PC-9 (cell line): Measurements from ENCODE around the gene ANKDD1A. TPM values are rescaled to one million over a fixed set of nuclear protein-coding genes. Genes with fewer than 3 reads are reported as not detected.

Experiments used
- BruUV-seq: library from RNA; stranded (reverse); fragments of 400-500 nt; replicated peaks from 2 replicates; lab custom pipeline; 2021; lab: Mats Ljungman, UMichigan
- CTCF ChIA-PET: fragments of 300-600 bp; sonication (Branson Sonifier 250); formaldehyde crosslinking; loops from one replicate; lab custom pipeline; 2022; ENCODE audit warnings: antibody characterized with exemption; lab: Charles Lee
- POLR2A ChIA-PET: fragments of 300-600 bp; sonication (Branson Sonifier 250); formaldehyde crosslinking; loops from one replicate; lab custom pipeline; 2022; ENCODE audit warnings: antibody characterized with exemption; ENCODE audit not compliant: unreplicated experiment; lab: Charles Lee
- DNase-seq, 2 experiments: peaks; one replicate each; pipeline versions ENCODE4 v3.0.0 to v3.0.0-alpha.2; 2015 to 2022; ENCODE audit warnings: mixed read lengths in 1 of 2
- H2AFZ ChIP-seq: fragments of 200-600 bp; sonication (generic); 2 replicates; pipeline ENCODE4 v1.8.1; 2017; ENCODE audit warnings: antibody characterized with exemption
- H3F3A ChIP-seq: fragments of 200-600 bp; sonication (generic); 2 replicates; pipeline ENCODE4 v1.8.1; 2017; ENCODE audit warnings: antibody characterized with exemption, mild to moderate bottlenecking, low read depth; ENCODE audit not compliant: insufficient read depth
- H3K27ac ChIP-seq: fragments of 200-600 bp; sonication (generic); 2 replicates; pipeline ENCODE4 v1.6.1; 2016; ENCODE audit warnings: mixed run types
- H3K27me3 ChIP-seq: fragments of 200-600 bp; sonication (generic); 2 replicates; pipeline ENCODE4 v1.6.1; 2016; ENCODE audit warnings: low read depth, mixed run types; ENCODE audit not compliant: insufficient read depth
- H3K36me3 ChIP-seq: fragments of 200-600 bp; sonication (generic); 2 replicates; pipeline ENCODE4 v1.6.1; 2016; ENCODE audit warnings: low read depth, mixed run types
- H3K4me1 ChIP-seq: fragments of 200-600 bp; sonication (generic); replicated peaks from 2 replicates; pipeline ENCODE4 v1.6.1; 2016; ENCODE audit warnings: mixed run types; ENCODE audit not compliant: insufficient read depth
- H3K4me2 ChIP-seq: fragments of 200-600 bp; sonication (generic); 2 replicates; pipeline ENCODE4 v1.6.1; 2017; ENCODE audit warnings: mixed run types
- H3K4me3 ChIP-seq: fragments of 200-600 bp; sonication (generic); 2 replicates; pipeline ENCODE4 v1.6.1; 2016; ENCODE audit warnings: mixed run types
- H3K79me2 ChIP-seq: fragments of 200-600 bp; sonication (generic); 2 replicates; pipeline ENCODE4 v1.6.1; 2017; ENCODE audit warnings: low read depth, mixed run types
- H3K9me2 ChIP-seq: fragments of 200-600 bp; sonication (generic); 2 replicates; pipeline ENCODE4 v1.8.1; 2017; ENCODE audit warnings: mild to moderate bottlenecking; ENCODE audit not compliant: insufficient read depth
- H3K9me3 ChIP-seq: fragments of 200-600 bp; sonication (generic); 2 replicates; pipeline ENCODE4 v1.8.1; 2016; ENCODE audit warnings: low read depth; ENCODE audit not compliant: insufficient read depth
- H4K20me1 ChIP-seq: fragments of 200-600 bp; sonication (generic); 2 replicates; pipeline ENCODE4 v1.8.1; 2017; ENCODE audit not compliant: insufficient read depth
- CTCF ChIP-seq: fragments of 200-600 bp; sonication (generic); conservative IDR thresholded peaks from 2 replicates; pipeline ENCODE4 v1.6.1; 2017; ENCODE audit warnings: mixed run types, antibody characterized with exemption, mild to moderate bottlenecking, moderate library complexity
- EZH2 ChIP-seq: fragments of 200-600 bp; sonication (generic); IDR thresholded peaks from 2 replicates; pipeline ENCODE4 v1.8.0; 2017; ENCODE audit warnings: antibody characterized with exemption, low read depth
- intact Hi-C: fragments of 100-400 bp; cut with micrococcal nuclease; formaldehyde crosslinking; loops from one replicate; pipeline ENCODE4 v1.10.0; 2022; ENCODE audit not compliant: unreplicated experiment
- total RNA-seq: library from RNA; stranded (reverse); gene quantifications from 2 replicates; pipeline ENCODE4 v1.2.3, GENCODE V29; 2021

The ANKDD1A gene
- total RNA-seq, 1 experiment from 2014 or later = 14.2 TPM

- Histone ChIP-seq H3K36me3 (no peaks in the 10 kb centered on the region), H3F3A (peaks cover 4% of the 10 kb centered on the region; the same call in 1 of the 2 replicates), H3K27ac (no peak overlapping the region), H3K4me3 (no peak overlapping the region), H4K20me1 (no peaks in the 10 kb centered on the region), H2AFZ (no peak overlapping the region), H3K4me2 (no peak overlapping the region), H3K9me3 (no peaks in the 10 kb centered on the region), H3K4me1 (peaks cover 9% of the 10 kb centered on the region), H3K9me2 (no peaks in the 10 kb centered on the region), H3K27me3 (no peaks in the 10 kb centered on the region), H3K79me2 (no peaks in the 10 kb centered on the region)
- TF ChIP-seq EZH2 (no peak), CTCF (no peak)
- CTCF ChIA-PET = interaction anchor here (0.5 kb wide), 1 partner anchor 238 kb away, joined by 3 read pairs; no protein-coding TSS in a partner anchor
- POLR2A ChIA-PET = no interaction called here
- intact Hi-C loops = no loop called here
- no TSS peak for BruUV-seq
- no peak for DNase-seq
Measured at GRCh38 chr15:64942356-64942755, 30.7 kb downstream of the ANKDD1A start.

- Histone ChIP-seq H4K20me1 (no peaks in the 10 kb centered on the region), H3K36me3 (no peaks in the 10 kb centered on the region; the same call in 1 of the 2 replicates), H3K79me2 (no peaks in the 10 kb centered on the region), H3K4me2 (no peak overlapping the region), H3K4me1 (no peaks in the 10 kb centered on the region), H3K4me3 (no peak overlapping the region), H3K27me3 (no peaks in the 10 kb centered on the region), H3F3A (no peaks in the 10 kb centered on the region), H3K27ac (no peak overlapping the region), H3K9me3 (no peaks in the 10 kb centered on the region), H3K9me2 (no peaks in the 10 kb centered on the region), H2AFZ (no peak overlapping the region)
- no TSS peak for BruUV-seq
- DNase-seq = no peak
- ChIA-PET POLR2A (no interaction called here), CTCF (no interaction called here)
- TF ChIP-seq CTCF (no peak), EZH2 (no peak)
- intact Hi-C loops = no loop called here
Measured at GRCh38 chr15:64943512-64944225, 32.0 kb downstream of the ANKDD1A start.

GRCh38 chr15:64944961-64945360, 33.3 kb downstream of the ANKDD1A start:
- no peak overlapping the region for H3K4me3 ChIP-seq
- ChIA-PET POLR2A (no interaction called here), CTCF (no interaction called here)
- no peaks in the 10 kb centered on the region for H3K27me3 ChIP-seq
- intact Hi-C loops = no loop called here
- no peaks in the 10 kb centered on the region for H3K4me1 ChIP-seq
- H3F3A ChIP-seq = peaks cover 3% of the 10 kb centered on the region; the same call in 1 of the 2 replicates
- H3K4me2 ChIP-seq = no peak overlapping the region
- H4K20me1 ChIP-seq = no peaks in the 10 kb centered on the region
- no peak for DNase-seq
- BruUV-seq = no TSS peak
- H3K36me3 ChIP-seq = no peaks in the 10 kb centered on the region; the same call in 1 of the 2 replicates
- no peaks in the 10 kb centered on the region for H3K79me2 ChIP-seq
- no peak for TF ChIP-seq EZH2
- TF ChIP-seq CTCF = no peak
- no peaks in the 10 kb centered on the region for H3K9me2 ChIP-seq
- H2AFZ ChIP-seq = no peak overlapping the region
- H3K9me3 ChIP-seq = no peaks in the 10 kb centered on the region
- H3K27ac ChIP-seq = no peak overlapping the region
